Body of pancreas (tissue), 4 donors: Measurements from ENCODE around the gene BIN2.

Experiments
- POLR2A ChIP-seq, 3 donors: fragments of 450-650 bp; IDR thresholded peaks; one replicate each; pipeline ENCODE4 v1.6.1; 2016; ENCODE audit warnings: antibody characterized with exemption in 3 of 3, mild to moderate bottlenecking in 2 of 3
- TF ChIP-seq, protein P1 (sequence below), 7 experiments: fragments of 450-650 bp in 4 of 7; fragments of 200-600 bp in 3 of 7; sonication (generic) in 3 of 7; IDR thresholded peaks; one replicate each; pipeline ENCODE4 v1.5.1; 2016 to 2019; ENCODE audit warnings: antibody characterized with exemption in 7 of 7

- TF ChIP-seq, protein P1, sequence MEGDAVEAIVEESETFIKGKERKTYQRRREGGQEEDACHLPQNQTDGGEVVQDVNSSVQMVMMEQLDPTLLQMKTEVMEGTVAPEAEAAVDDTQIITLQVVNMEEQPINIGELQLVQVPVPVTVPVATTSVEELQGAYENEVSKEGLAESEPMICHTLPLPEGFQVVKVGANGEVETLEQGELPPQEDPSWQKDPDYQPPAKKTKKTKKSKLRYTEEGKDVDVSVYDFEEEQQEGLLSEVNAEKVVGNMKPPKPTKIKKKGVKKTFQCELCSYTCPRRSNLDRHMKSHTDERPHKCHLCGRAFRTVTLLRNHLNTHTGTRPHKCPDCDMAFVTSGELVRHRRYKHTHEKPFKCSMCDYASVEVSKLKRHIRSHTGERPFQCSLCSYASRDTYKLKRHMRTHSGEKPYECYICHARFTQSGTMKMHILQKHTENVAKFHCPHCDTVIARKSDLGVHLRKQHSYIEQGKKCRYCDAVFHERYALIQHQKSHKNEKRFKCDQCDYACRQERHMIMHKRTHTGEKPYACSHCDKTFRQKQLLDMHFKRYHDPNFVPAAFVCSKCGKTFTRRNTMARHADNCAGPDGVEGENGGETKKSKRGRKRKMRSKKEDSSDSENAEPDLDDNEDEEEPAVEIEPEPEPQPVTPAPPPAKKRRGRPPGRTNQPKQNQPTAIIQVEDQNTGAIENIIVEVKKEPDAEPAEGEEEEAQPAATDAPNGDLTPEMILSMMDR (IDR thresholded peaks at IDR 0.05): no peak
- no peak for TF ChIP-seq POLR2A (IDR thresholded peaks at IDR 0.05)
Observed at GRCh38 chr12:51232642-51233041, 91.3 kb downstream of the BIN2 start.
